HepG2 (cell line): ENCODE results near the gene AUNIP. TPM values are rescaled to one million over a fixed set of nuclear protein-coding genes. Genes with fewer than 3 reads are reported as not detected.

Source experiments
- ATAC-seq: fragments of 200-7000 bp; cut with Tn5 transposase; 3 replicates; pipeline ENCODE4 v1.9.1; 2020; ENCODE audit warnings: mild to moderate bottlenecking, moderate library complexity
- BruUV-seq: library from RNA; stranded (reverse); fragments of 400-500 nt; replicated peaks from 2 replicates; lab custom pipeline; 2021; lab: Mats Ljungman, UMichigan
- CTCF ChIA-PET: fragments of 300-600 bp; formaldehyde crosslinking; extraction: SDS; loops from one replicate; lab custom pipeline; 2021; ENCODE audit warnings: low total read pairs, inconsistent platforms, low intra/inter-chr PET ratio; lab: Yijun Ruan, JAX
- POLR2A ChIA-PET: fragments of 350-600 bp; sonication (Branson Sonifier 250); formaldehyde crosslinking; loops from one replicate; lab custom pipeline; 2020; ENCODE audit warnings: antibody characterized with exemption, inconsistent platforms; lab: Yijun Ruan, JAX
- DNase-seq: peaks from one replicate; pipeline ENCODE4 v3.0.0-alpha.2; 2015; ENCODE audit warnings: low spot score
- FAIRE-seq: peaks from 3 replicates; lab custom pipeline; 2011; peaks lifted over from hg19 to GRCh38; lab: Jason Lieb, UNC
- H2AFZ ChIP-seq: one replicate; pipeline ENCODE4 v1.6.1; 2011; ENCODE audit warnings: low read length, inconsistent platforms
- H3K27ac ChIP-seq: fragments of 300-600 bp; 3 replicates; pipeline ENCODE4 v1.8.0; 2011; ENCODE audit warnings: mixed run types, mild to moderate bottlenecking, mixed read lengths, low read length, inconsistent platforms; ENCODE audit not compliant: insufficient read depth; ENCODE audit errors: extremely low read length
- H3K27me3 ChIP-seq, 2 experiments: fragments of 200-600 bp in 1 of 2; 2 replicates in 1 of 2; 3 replicates in 1 of 2; pipeline versions ENCODE4 v1.6.0 to v1.8.0; 2011; ENCODE audit warnings: low read length in 2 of 2, mild to moderate bottlenecking in 2 of 2, moderate library complexity in 2 of 2, inconsistent platforms in 1 of 2; ENCODE audit not compliant: insufficient read depth in 2 of 2, control insufficient read depth in 1 of 2
- H3K36me3 ChIP-seq, 2 experiments: fragments of 200-600 bp in 1 of 2; replicated peaks in 1 of 2; 2 replicates in 1 of 2; 3 replicates in 1 of 2; pipeline versions ENCODE4 v1.5.1 to v1.8.0; 2011; ENCODE audit warnings: low read length in 2 of 2, inconsistent platforms in 1 of 2; ENCODE audit not compliant: insufficient read depth in 2 of 2, control insufficient read depth in 1 of 2
- H3K4me1 ChIP-seq: 2 replicates; pipeline ENCODE4 v1.5.1; 2012; ENCODE audit warnings: low read length, inconsistent platforms; ENCODE audit not compliant: insufficient read depth
- H3K4me2 ChIP-seq: 2 replicates; pipeline ENCODE4 v1.6.0; 2011; ENCODE audit warnings: low read depth, low read length, inconsistent platforms
- H3K4me3 ChIP-seq, 3 experiments: fragments of 200-600 bp in 1 of 3; sonication (generic), shearing (Covaris generic) in 1 of 3; replicated peaks in 1 of 3; 2 replicates each; pipeline ENCODE4 v1.5.1; 2011 to 2016; ENCODE audit warnings: low read length in 3 of 3, inconsistent platforms in 2 of 3, low read depth in 2 of 3, mild to moderate bottlenecking in 2 of 3, control low read depth in 1 of 3, mixed read lengths in 1 of 3; ENCODE audit not compliant: insufficient read depth in 1 of 3
- H3K79me2 ChIP-seq: one replicate; pipeline ENCODE4 v1.6.1; 2011; ENCODE audit warnings: low read length, inconsistent platforms; ENCODE audit not compliant: insufficient read depth
- H3K9ac ChIP-seq: 2 replicates; pipeline ENCODE4 v1.6.0; 2011; ENCODE audit warnings: mild to moderate bottlenecking, low read depth, low read length, inconsistent platforms; ENCODE audit not compliant: insufficient read depth
- H3K9me3 ChIP-seq: 2 replicates; pipeline ENCODE4 v1.5.1; 2012; ENCODE audit warnings: mild to moderate bottlenecking, low read length
- H4K20me1 ChIP-seq: 2 replicates; pipeline ENCODE4 v1.6.0; 2011; ENCODE audit warnings: inconsistent platforms, mild to moderate bottlenecking, low read length, moderate library complexity; ENCODE audit not compliant: insufficient read depth
- BATF2 ChIP-seq: sonication (generic); formaldehyde crosslinking; IDR thresholded peaks from 2 replicates; pipeline ENCODE4 v1.8.0; 2022; ENCODE audit warnings: mild to moderate bottlenecking, missing genetic modification reagents, moderate library complexity
- BCL3 ChIP-seq: sonication (generic); formaldehyde crosslinking; IDR thresholded peaks from 2 replicates; pipeline ENCODE4 v1.5.1; 2020; ENCODE audit warnings: mild to moderate bottlenecking, missing genetic modification reagents, moderate library complexity
- NFYC ChIP-seq: IDR thresholded peaks from 2 replicates; pipeline ENCODE4 v1.6.1; 2016; ENCODE audit warnings: missing genetic modification reagents, missing compliant biosample characterization
- SYNCRIP ChIP-seq: fragments of 200-400 bp; formaldehyde crosslinking; IDR thresholded peaks from 2 replicates; pipeline ENCODE4 v1.6.1; 2018; ENCODE audit warnings: mild to moderate bottlenecking, low read depth, low read length; ENCODE audit not compliant: insufficient read depth
- TRIM22 ChIP-seq: fragments of 450-650 bp; IDR thresholded peaks from 2 replicates; pipeline ENCODE4 v1.6.1; 2017
- ZNF276 ChIP-seq: sonication (generic); formaldehyde crosslinking; IDR thresholded peaks from 2 replicates; pipeline ENCODE4 v1.4.0; 2020; ENCODE audit warnings: mild to moderate bottlenecking, low read depth, missing genetic modification reagents
- ZNF451 ChIP-seq: sonication (generic); formaldehyde crosslinking; IDR thresholded peaks from 2 replicates; pipeline ENCODE4 v1.5.0; 2020; ENCODE audit warnings: mild to moderate bottlenecking, missing genetic modification reagents
- WGBS: methylation state at CpG from one replicate; pipeline ENCODE4 v1.1.6; 2017; ENCODE audit warnings: low lambda C conversion rate; 5-methylcytosine and 5-hydroxymethylcytosine counted together
- in situ Hi-C: cut with HindIII; loops from 2 replicates; pipeline ENCODE4 v1.10.0; 2017; ENCODE audit warnings: low pct_unique_long_range_greater_than_20kb; ENCODE audit not compliant: extremely low pct_ligation_motif_present
- intact Hi-C: fragments of 100-400 bp; cut with micrococcal nuclease; formaldehyde crosslinking; loops from one replicate; pipeline ENCODE4 v1.10.0; 2022; ENCODE audit not compliant: unreplicated experiment
- polyA plus RNA-seq, 8 experiments: library from polyadenylated mRNA; depleted of rRNA in 3 of 8; stranded (reverse) in 7 of 8; unstranded in 1 of 8; fragments of >200 nt; fragmentation: Illumina TruSeq in 4 of 8; extraction: Trizol in 4 of 8; gene quantifications; 2 replicates each; pipeline versions ENCODE4 v1.2.1 to v1.2.3, GENCODE V29; 2011 to 2016; ENCODE audit warnings: low read depth in 4 of 8, missing spikeins in 1 of 8, mixed read lengths in 1 of 8; ENCODE audit not compliant: insufficient read depth in 1 of 8
- total RNA-seq, 5 experiments: library from RNA; depleted of rRNA; stranded (reverse); fragments of >200 nt; fragmentation: Illumina TruSeq; extraction: Trizol; gene quantifications; 2 replicates each; pipeline ENCODE4 v1.2.3, GENCODE V29; 2016; ENCODE audit warnings: low read depth in 1 of 5
- TF ChIP-seq, protein P1 (sequence below): sonication (generic); formaldehyde crosslinking; IDR thresholded peaks from 2 replicates; pipeline ENCODE4 v1.8.1; 2023; ENCODE audit warnings: mild to moderate bottlenecking, missing genetic modification reagents, borderline replicate concordance
- TF ChIP-seq, protein P2 (sequence below): sonication (generic); formaldehyde crosslinking; IDR thresholded peaks from 2 replicates; pipeline ENCODE4 v1.8.0; 2022; ENCODE audit warnings: mild to moderate bottlenecking, missing genetic modification reagents
- TF ChIP-seq, protein P3 (sequence below): sonication (generic); formaldehyde crosslinking; IDR thresholded peaks from 2 replicates; pipeline ENCODE4 v1.5.1; 2020; ENCODE audit warnings: mild to moderate bottlenecking, moderate library complexity, missing genetic modification reagents
- TF ChIP-seq, protein P4 (sequence below): sonication (generic); formaldehyde crosslinking; IDR thresholded peaks from 2 replicates; pipeline ENCODE4 v1.4.0; 2020; ENCODE audit warnings: missing genetic modification reagents, borderline replicate concordance

AUNIP gene
- total and polyA plus RNA-seq, 2 of the 13 experiments (the other 11 are each of a cell fraction or from before 2014, with no cell fraction given), result 3.8 to 12.3 TPM

DNA sequence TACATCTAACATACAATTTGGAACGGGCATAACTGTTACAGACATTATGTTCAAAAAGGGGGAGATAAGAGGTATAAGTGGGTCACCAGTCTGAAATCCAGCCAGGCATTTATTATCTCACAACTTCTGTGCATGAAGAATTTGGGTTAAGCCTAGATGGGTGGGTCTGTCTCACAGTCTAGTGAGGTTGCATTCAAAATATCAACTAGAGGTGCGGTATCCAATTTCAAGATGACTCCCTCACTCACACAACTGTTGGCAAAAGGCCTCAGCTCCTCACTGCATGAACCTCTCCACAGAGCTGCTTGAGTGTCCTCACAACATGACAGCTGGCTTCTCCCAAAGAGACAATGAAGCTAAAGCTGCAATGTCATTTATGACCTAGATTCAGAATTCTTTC lies 4.7 kb downstream of the AUNIP start (continued):
- no peak for TF ChIP-seq BATF2 (CRISPR knock-in tag)
- TF ChIP-seq TRIM22, result no peak
- no peak for TF ChIP-seq ZNF451
- TF ChIP-seq, protein P1, sequence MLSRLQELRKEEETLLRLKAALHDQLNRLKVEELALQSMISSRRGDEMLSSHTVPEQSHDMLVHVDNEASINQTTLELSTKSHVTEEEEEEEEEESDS (CRISPR knock-in tag), result no peak
- TF ChIP-seq, protein P2, sequence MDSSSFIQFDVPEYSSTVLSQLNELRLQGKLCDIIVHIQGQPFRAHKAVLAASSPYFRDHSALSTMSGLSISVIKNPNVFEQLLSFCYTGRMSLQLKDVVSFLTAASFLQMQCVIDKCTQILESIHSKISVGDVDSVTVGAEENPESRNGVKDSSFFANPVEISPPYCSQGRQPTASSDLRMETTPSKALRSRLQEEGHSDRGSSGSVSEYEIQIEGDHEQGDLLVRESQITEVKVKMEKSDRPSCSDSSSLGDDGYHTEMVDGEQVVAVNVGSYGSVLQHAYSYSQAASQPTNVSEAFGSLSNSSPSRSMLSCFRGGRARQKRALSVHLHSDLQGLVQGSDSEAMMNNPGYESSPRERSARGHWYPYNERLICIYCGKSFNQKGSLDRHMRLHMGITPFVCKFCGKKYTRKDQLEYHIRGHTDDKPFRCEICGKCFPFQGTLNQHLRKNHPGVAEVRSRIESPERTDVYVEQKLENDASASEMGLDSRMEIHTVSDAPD, result no peak
- TF ChIP-seq BCL3 (CRISPR knock-in tag), result no peak
- TF ChIP-seq, all 625 proteins: peak for 0

GRCh38 chr1:25848531-25848930 lies 10.7 kb downstream of the AUNIP start:
- no peaks in the 10 kb centered on the region for H3K36me3 ChIP-seq
- no peaks in the 10 kb centered on the region for H3K27me3 ChIP-seq
- no peak for FAIRE-seq
- TF ChIP-seq ZNF276 (CRISPR knock-in tag) (no peak), SYNCRIP (no peak), NFYC (CRISPR knock-in tag) (no peak)
- TF ChIP-seq, protein P3, sequence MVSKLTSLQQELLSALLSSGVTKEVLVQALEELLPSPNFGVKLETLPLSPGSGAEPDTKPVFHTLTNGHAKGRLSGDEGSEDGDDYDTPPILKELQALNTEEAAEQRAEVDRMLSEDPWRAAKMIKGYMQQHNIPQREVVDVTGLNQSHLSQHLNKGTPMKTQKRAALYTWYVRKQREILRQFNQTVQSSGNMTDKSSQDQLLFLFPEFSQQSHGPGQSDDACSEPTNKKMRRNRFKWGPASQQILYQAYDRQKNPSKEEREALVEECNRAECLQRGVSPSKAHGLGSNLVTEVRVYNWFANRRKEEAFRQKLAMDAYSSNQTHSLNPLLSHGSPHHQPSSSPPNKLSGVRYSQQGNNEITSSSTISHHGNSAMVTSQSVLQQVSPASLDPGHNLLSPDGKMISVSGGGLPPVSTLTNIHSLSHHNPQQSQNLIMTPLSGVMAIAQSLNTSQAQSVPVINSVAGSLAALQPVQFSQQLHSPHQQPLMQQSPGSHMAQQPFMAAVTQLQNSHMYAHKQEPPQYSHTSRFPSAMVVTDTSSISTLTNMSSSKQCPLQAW (CRISPR knock-in tag), result no peak
- TF ChIP-seq, protein P4, sequence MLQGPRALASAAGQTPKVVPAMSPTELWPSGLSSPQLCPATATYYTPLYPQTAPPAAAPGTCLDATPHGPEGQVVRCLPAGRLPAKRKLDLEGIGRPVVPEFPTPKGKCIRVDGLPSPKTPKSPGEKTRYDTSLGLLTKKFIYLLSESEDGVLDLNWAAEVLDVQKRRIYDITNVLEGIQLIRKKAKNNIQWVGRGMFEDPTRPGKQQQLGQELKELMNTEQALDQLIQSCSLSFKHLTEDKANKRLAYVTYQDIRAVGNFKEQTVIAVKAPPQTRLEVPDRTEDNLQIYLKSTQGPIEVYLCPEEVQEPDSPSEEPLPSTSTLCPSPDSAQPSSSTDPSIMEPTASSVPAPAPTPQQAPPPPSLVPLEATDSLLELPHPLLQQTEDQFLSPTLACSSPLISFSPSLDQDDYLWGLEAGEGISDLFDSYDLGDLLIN, result no peak
- TF ChIP-seq, all 625 proteins: peak for 0
- ChIA-PET CTCF (no interaction called here), POLR2A (interaction anchor here (1.1 kb wide), 1 partner anchor 149 kb away, joined by 3 read pairs; no protein-coding TSS in a partner anchor)
- no peaks in the 10 kb centered on the region for H4K20me1 ChIP-seq
- no peak overlapping the region for H3K4me3 ChIP-seq
- intact Hi-C loops, result no loop called here
- H3K4me1 ChIP-seq, result no peaks in the 10 kb centered on the region
- H3K79me2 ChIP-seq, result peaks cover 48% of the 10 kb centered on the region
- no peak for DNase-seq
- BruUV-seq, result no TSS peak
- in situ Hi-C loops, result no loop called here
- whole genome bisulfite sequencing, result 86% methylated on average over 1 of the region's 1 CpG
- no peak for ATAC-seq
- H2AFZ ChIP-seq, result peak overlapping the region; percentile 19
- H3K4me2 ChIP-seq, result no peak overlapping the region
- H3K9ac ChIP-seq, result no peak overlapping the region
- H3K27ac ChIP-seq, result no peak overlapping the region
- H3K9me3 ChIP-seq, result no peaks in the 10 kb centered on the region
